Frontal cortex (tissue), 4 donors: ENCODE data around the gene TMEM123. TPM values are rescaled to one million over a fixed set of nuclear protein-coding genes. Genes with fewer than 3 reads are reported as not detected.
"Not testable (repeated sequence)": the region's sequence is repeated elsewhere in the genome, so short reads cannot be mapped to it uniquely, and the experiment has no call there.

ENCODE experiments used
- DNase-seq, 2 donors: peaks; one replicate each; pipeline ENCODE4 v3.0.0; 2012; ENCODE audit warnings: low spot score in 2 of 2
- FAIRE-seq: peaks from 2 replicates; lab custom pipeline; 2012; peaks lifted over from hg19 to GRCh38; lab: Jason Lieb, UNC
- total RNA-seq: library from RNA; depleted of rRNA; stranded (reverse); fragments of >200 nt; gene quantifications from one replicate; pipeline ENCODE4 v1.2.3, GENCODE V29; 2014
- donor health status: control.
- donor health status: control.
- donor health status: control.

The TMEM123 gene
- total RNA-seq, 1 donor from 2014 or later, result 109 TPM

GRCh38 chr11:102451681-102452460, 694 bp downstream of the TMEM123 start:
- FAIRE-seq, result no peak
- peak; percentile 58 to 74 for DNase-seq

GRCh38 chr11:102451041-102451680, 1.4 kb downstream of the TMEM123 start:
- FAIRE-seq (no peak), DNase-seq (no peak)

- DNase-seq (no peak), FAIRE-seq (no peak)
These were observed 2.7 kb downstream of the TMEM123 start for GRCh38 chr11:102449651-102450570.

- FAIRE-seq (no peak), DNase-seq (no peak)
These were observed 3.7 kb downstream of the TMEM123 start for GRCh38 chr11:102448869-102449224.

- DNase-seq (no peak), FAIRE-seq (no peak)
These were observed 4.4 kb downstream of the TMEM123 start for GRCh38 chr11:102447941-102448868.

GRCh38 chr11:102447193-102447592, 5.4 kb downstream of the TMEM123 start:
- DNase-seq, result no peak
- FAIRE-seq, result no peak

GRCh38 chr11:102446606-102447005, 6.0 kb downstream of the TMEM123 start:
- no peak for DNase-seq
- no peak for FAIRE-seq

- DNase-seq, FAIRE-seq: not testable (repeated sequence)
These were observed 7.9 kb downstream of the TMEM123 start for GRCh38 chr11:102444693-102445092.

- FAIRE-seq, DNase-seq: not testable (repeated sequence)
These were observed 8.4 kb downstream of the TMEM123 start for GRCh38 chr11:102444142-102444541.

GRCh38 chr11:102439063-102439363, 13.6 kb downstream of the TMEM123 start:
- DNase-seq, FAIRE-seq: not testable (repeated sequence)

GRCh38 chr11:102438311-102439062, 14.1 kb downstream of the TMEM123 start:
- FAIRE-seq (no peak), DNase-seq (no peak)

- DNase-seq (no peak), FAIRE-seq (no peak)
These were observed 14.8 kb downstream of the TMEM123 start for GRCh38 chr11:102437727-102438126.

- FAIRE-seq (no peak), DNase-seq (no peak)
These were observed 15.6 kb downstream of the TMEM123 start for GRCh38 chr11:102436976-102437375.

- DNase-seq, result no peak
- FAIRE-seq, result no peak
These were observed 16.0 kb downstream of the TMEM123 start for GRCh38 chr11:102436561-102436960.

GRCh38 chr11:102435688-102436087, 16.9 kb downstream of the TMEM123 start:
- FAIRE-seq (no peak), DNase-seq (no peak)

- not testable (repeated sequence) for DNase-seq, FAIRE-seq
These were observed 19.0 kb downstream of the TMEM123 start for GRCh38 chr11:102433571-102433970.

GRCh38 chr11:102432560-102432959, 20.0 kb downstream of the TMEM123 start:
- not testable (repeated sequence) for DNase-seq, FAIRE-seq

GRCh38 chr11:102431404-102431803, 21.2 kb downstream of the TMEM123 start:
- FAIRE-seq (no peak), DNase-seq (no peak)
